Right cardiac atrium (tissue), 5 donors: ENCODE measurements around the gene FNDC11. TPM values are rescaled to one million over a fixed set of nuclear protein-coding genes. Genes with fewer than 3 reads are reported as not detected.
"Not testable (repeated sequence)": the region's sequence is repeated elsewhere in the genome, so short reads cannot be mapped to it uniquely, and the experiment has no call there.

Source experiments
- ATAC-seq, 2 donors: fragments of 200-7000 bp; cut with Tn5 transposase; one replicate each; pipeline versions ENCODE4 v1.8.0 to v1.9.1; 2020; ENCODE audit warnings: moderate library complexity in 2 of 2, mild to moderate bottlenecking in 1 of 2
- DNase-seq, 3 donors: peaks; one replicate each; pipeline ENCODE4 v3.0.0-alpha.2; 2020
- H3K27ac ChIP-seq: one replicate; pipeline ENCODE4 v1.5.1; 2013; ENCODE audit warnings: mild to moderate bottlenecking, low read length, control low read depth, moderate library complexity
- H3K27me3 ChIP-seq: one replicate; pipeline ENCODE4 v1.6.1; 2013; ENCODE audit not compliant: control insufficient read depth, insufficient read depth
- H3K4me1 ChIP-seq: one replicate; pipeline ENCODE4 v1.6.1; 2013; ENCODE audit warnings: low read length; ENCODE audit not compliant: control insufficient read depth, insufficient read depth
- H3K4me3 ChIP-seq: one replicate; pipeline ENCODE4 v1.5.1; 2013; ENCODE audit warnings: low read length, control low read depth
- H3K9me3 ChIP-seq: one replicate; pipeline ENCODE4 v1.6.1; 2013; ENCODE audit warnings: low read length; ENCODE audit not compliant: control insufficient read depth
- WGBS: extraction: QIAGEN DNeasy Blood & Tissue Kit; methylation state at CpG from one replicate; pipeline ENCODE4 v1.1.7; 2013; 5-methylcytosine and 5-hydroxymethylcytosine counted together
- intact Hi-C, 4 donors: fragments of 100-400 bp; cut with DNase I; formaldehyde crosslinking; loops; one replicate each; pipeline versions ENCODE4 v1.11.0 to v1.14.0; 2022 to 2023
- polyA plus RNA-seq: library from polyadenylated mRNA; stranded (reverse); fragments of 200-250 nt; gene quantifications from one replicate; pipeline ENCODE4 v1.2.3, GENCODE V29; 2013
- total RNA-seq, 4 donors: library from RNA; stranded (reverse); fragmentation: NEBNext Ultra II Directional; extraction: Animal tissue kit (Norgen Biotek cat#: 25700); gene quantifications; one replicate each; pipeline ENCODE4 v1.2.1, GENCODE V29; 2021
- donor health status: healthy with polysubstance abuse.
- donor health status: DM: no; HTN: yes; CAD: no.
- donor health status: DM: no; HTN: no; CAD: no.
- donor health status: DM: no; HTN: yes; CAD: no; lungs with severe emphysema.
- donor health status: DM: yes; HTN: yes; CAD: no.

Gene FNDC11
- total and polyA plus RNA-seq, 5 donors, result 0.09 to 0.20 (median 0.15) TPM; not detected in 1

DNA sequence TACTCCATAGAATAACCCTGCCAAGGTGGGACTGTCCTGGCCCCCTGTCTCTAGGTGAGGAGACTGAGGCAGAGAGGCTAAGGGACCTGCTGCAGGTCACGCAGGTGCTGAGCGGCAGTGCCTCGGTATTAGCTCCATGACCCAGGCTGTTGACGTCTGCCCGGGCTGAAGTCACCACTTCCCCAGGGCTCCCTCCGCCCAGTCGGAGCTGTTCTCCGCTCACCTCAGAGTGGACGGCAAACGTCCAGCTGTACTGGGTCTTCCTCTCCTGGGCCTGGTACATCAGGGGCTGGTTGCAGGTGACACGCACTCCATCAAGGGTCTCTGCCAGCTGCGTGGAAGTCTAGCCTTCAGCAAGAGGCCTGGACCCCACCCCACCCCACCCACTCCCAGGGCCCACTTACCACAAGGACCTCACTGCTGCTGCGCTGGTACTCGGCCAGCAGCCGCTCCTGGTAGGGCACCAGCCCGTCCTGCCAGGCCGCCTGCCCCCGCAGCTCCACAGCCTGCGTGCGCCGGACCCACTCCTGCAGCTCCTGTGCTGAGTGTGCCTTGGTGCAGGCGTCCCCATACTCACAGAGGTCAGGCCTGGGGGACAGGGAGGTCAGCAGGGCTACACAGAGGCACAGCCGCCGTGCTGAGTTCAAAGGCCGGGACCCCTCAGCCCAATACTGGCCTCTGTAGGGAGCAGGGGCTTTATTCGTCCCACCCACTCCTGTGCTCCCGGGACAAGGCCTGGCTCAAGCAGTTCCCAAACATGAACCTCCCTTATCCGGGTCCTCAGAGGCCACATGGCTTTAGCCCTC is 16.5 kb downstream of the FNDC11 start:
- intact Hi-C loops, result no loop called here
- DNase-seq, result peak in 1 of 3 donors; percentile 40
- Histone ChIP-seq H3K4me1 (peaks cover 3% of the 10 kb centered on the region), H3K9me3 (no peaks in the 10 kb centered on the region), H3K4me3 (no peak overlapping the region), H3K27me3 (no peaks in the 10 kb centered on the region), H3K27ac (no peak overlapping the region)
- no peak for ATAC-seq
- WGBS, result 90% methylated on average over 28 of the region's 28 CpGs

DNA sequence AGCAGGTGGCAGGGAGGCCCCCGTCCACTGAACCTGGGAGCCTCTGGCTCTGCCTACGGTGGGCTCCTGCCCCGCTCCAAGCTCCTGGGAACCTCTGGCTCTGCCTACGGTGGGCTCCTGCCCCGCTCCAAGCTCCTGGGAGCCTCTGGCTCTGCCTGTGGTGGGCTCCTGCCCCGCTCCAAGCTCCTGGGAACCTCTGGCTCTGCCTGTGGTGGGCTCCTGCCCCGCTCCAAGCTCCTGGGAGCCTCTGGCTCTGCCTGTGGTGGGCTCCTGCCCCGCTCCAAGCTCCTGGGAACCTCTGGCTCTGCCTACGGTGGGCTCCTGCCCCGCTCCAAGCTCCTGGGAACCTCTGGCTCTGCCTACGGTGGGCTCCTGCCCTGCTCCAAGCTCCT is 17.1 kb downstream of the FNDC11 start:
- intact Hi-C loops, H3K4me1 ChIP-seq, H3K27ac ChIP-seq, H3K4me3 ChIP-seq, H3K9me3 ChIP-seq, H3K27me3 ChIP-seq, ATAC-seq: not testable (repeated sequence)
- peak in 1 of 3 donors; percentile 26 for DNase-seq
- WGBS, result 58% methylated on average over 7 of the region's 11 CpGs

- Histone ChIP-seq H3K27me3 (no peaks in the 10 kb centered on the region), H3K27ac (no peak overlapping the region), H3K4me3 (no peak overlapping the region), H3K4me1 (peaks cover 3% of the 10 kb centered on the region), H3K9me3 (no peaks in the 10 kb centered on the region)
- ATAC-seq (no peak), DNase-seq (peak in 2 of 3 donors; percentile 19 to 55)
- intact Hi-C loops, result no loop called here
- WGBS, result 90% methylated on average over 48 of the region's 48 CpGs
Observed at GRCh38 chr20:63572071-63572787, 18.3 kb downstream of the FNDC11 start.

DNA sequence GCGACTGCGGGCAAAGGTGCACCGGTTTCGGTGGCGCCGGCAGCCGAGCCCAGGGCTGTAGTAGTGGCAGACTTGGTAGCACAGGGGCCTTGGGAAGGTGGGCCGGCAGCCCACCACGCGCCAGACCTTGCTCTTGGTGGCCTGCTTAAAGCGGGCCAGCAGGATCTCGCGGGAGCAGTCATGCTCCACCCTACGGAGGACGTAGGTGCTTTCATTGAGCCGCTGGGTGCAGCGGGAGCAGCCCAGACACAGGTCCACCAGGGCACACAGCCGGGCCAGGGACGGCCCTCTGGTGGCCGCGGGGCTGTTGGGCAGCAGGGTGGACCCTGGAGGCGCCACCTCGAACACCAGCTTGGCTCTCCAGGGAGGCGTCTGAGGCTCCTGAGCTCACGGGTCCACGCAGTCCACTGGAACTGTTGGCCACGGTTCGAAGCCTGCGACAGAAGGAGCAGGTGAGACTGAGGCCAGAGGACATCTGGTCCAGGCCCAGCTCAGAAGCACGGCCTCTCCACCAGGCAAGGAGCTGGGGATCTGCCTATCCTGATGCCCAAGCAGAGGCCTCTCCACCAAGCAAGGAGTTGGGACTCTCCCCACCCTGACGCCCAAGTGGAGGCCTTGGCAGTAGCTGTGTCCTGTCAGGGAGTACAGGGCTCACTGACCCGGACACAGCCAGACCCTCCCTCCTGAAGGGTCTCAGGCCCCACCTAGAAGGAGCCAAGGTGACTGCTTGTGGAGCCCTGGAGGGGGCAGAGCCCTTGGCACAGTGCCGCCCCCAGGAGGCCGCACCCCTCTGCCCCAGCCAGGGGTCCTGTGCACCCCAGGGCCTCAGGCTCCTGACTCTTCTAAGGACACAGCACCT is 19.1 kb downstream of the FNDC11 start:
- 88% methylated on average over 34 of the region's 34 CpGs for WGBS
- peak overlapping the region; percentile 88 for H3K4me3 ChIP-seq
- intact Hi-C loops, result no loop called here
- H3K27ac ChIP-seq, result peak overlapping the region; percentile 23
- DNase-seq (peak in 2 of 3 donors; percentile 21 to 53), ATAC-seq (peak in 1 of 2 donors; percentile 7)
- H3K4me1 ChIP-seq, result peaks cover 3% of the 10 kb centered on the region
- H3K9me3 ChIP-seq, result no peaks in the 10 kb centered on the region
- H3K27me3 ChIP-seq, result no peaks in the 10 kb centered on the region

GRCh38 chr20:63573647-63574131 is 19.7 kb downstream of the FNDC11 start:
- peak in 1 of 3 donors; percentile 23 for DNase-seq
- intact Hi-C loops, result no loop called here
- H3K27me3 ChIP-seq, result no peaks in the 10 kb centered on the region

DNA sequence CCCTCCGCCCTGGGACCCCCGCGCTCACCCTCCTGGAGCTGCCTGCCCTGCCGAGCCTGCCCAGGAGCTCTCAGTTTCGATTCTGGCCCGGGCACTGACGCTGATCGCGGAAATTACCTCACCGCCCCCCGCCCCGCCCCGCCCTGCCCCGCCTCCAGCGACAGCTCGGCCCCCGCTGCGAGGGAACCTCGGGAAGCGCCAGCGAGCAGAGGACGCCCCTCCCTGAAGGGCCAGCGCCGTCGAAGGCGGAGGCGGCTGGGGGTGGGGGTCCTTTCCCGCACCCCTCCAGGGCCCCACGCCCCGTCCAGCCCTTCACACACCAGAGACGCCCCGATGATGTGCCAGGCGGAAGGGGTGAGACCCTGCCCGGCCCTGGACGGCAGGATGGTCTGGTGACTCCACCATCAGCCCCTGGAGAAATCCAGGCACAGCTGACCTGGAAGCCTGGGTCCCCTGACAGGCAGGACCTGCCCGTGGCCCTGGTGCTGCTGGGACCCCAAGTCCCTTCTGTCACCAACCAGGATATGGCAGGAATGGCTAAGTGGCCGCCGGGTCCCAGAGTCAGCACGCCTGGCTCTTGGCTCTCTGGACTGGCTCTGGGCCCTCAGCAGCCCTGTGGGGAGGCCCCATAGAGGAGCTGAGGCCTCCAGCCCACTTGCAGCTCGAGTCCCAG is 20.3 kb downstream of the FNDC11 start, which contains the start of gene HELZ2:
Gene HELZ2 (minus strand): TSS at position 84 of the 673 bp plus-strand sequence. CDS start 1,854 bp downstream, outside the sequence.
- WGBS, result 5% methylated on average over 40 of the region's 40 CpGs
- H3K27ac ChIP-seq, result peak within 1 kb of the TSS; percentile 31
- ATAC-seq (peak; percentile 85 to 89), DNase-seq (peak; percentile 83 to 91 (median 91))
- H3K27me3 ChIP-seq, result no peaks in the 10 kb centered on the region
- peaks cover 3% of the 10 kb centered on the region for H3K4me1 ChIP-seq
- H3K4me3 ChIP-seq, result peak within 1 kb of the TSS; percentile 88
- intact Hi-C loops, result no loop called here
- H3K9me3 ChIP-seq, result no peaks in the 10 kb centered on the region

More at GRCh38 chr20:63573647-63574131, 19.7 kb downstream of the FNDC11 start:
- 2% methylated on average over 24 of the region's 24 CpGs for WGBS
- H3K4me3 ChIP-seq, result peak overlapping the region; percentile 88
- peak; percentile 4 to 40 for ATAC-seq
- peaks cover 3% of the 10 kb centered on the region for H3K4me1 ChIP-seq
- no peaks in the 10 kb centered on the region for H3K9me3 ChIP-seq
- peak overlapping the region; percentile 23 for H3K27ac ChIP-seq

DNA sequence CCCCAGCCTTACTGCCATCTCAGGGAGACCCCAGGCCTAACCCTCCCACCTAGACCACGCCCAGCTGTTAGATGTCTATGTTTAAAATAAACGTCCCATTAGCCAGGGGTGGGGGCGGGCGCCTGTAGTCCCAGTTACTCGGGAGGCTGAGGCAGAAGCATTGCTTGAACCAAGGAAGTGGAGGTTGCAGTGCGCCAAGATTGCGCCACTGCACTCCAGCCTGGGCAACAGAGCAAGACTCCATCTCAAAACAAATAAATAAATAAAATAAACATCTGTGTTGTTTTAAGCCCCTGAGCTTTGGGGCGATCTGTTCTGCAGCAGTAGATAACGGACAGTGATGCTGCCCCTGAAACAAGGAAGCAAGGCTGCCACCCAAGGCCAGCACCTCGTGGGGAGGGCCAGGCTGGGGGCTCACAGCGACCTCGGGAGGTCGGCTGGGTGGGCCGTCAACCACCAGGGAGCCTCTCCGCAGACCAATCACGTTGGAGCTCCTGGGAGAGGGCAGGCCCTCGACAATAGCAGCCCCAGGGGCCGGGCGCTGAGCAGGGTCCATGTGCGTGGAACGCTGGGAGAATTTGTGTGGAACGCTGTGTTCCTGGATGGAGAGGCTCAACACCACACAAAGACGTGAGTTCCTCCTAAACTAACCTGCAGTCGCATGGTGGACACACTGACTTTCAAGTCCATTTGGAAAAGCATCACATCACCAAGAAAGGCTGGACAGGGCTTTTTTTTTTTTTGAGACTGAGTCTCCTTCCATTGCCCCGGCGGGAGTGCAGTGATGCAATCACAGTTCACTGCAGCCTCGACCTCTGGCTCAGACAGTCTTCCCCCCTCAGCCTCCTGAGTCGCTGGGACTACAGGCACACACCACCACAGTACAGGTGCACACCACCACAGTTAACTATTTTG is 21.1 kb downstream of the FNDC11 start:
- 70% methylated on average over 28 of the region's 28 CpGs for WGBS
- no peak overlapping the region for H3K27ac ChIP-seq

DNA sequence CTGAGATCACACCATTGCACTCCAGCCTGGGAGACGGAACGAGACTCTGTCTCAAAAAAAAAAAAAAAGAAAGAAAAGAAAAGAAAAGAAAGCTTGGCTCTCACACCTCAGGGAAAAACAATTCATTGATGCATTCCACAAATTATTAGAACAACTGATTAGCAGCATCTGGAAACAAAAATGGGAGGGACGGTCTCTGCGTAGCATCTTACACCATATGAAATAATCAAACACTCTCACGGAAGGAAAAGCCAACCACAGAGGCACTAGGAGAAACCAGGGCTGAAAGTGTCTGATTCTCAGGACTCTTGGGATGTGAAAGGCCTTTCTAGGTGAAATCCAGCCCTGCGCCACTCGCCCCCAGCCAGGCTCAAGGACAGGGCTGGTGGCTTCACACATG is 22.4 kb downstream of the FNDC11 start:
- Histone ChIP-seq H3K27me3 (no peaks in the 10 kb centered on the region), H3K4me1 (peaks cover 3% of the 10 kb centered on the region), H3K27ac (no peak overlapping the region), H3K9me3 (no peaks in the 10 kb centered on the region), H3K4me3 (no peak overlapping the region)
- 78% methylated on average over 7 of the region's 7 CpGs for WGBS
- intact Hi-C loops, result no loop called here
- DNase-seq, result peak in 2 of 3 donors; percentile 19 to 48
- no peak for ATAC-seq

More for the DNA sequence above, 21.1 kb downstream of the FNDC11 start:
- H3K27me3 ChIP-seq, result no peaks in the 10 kb centered on the region
- H3K4me3 ChIP-seq, result no peak overlapping the region
- H3K4me1 ChIP-seq, result peaks cover 3% of the 10 kb centered on the region
- H3K9me3 ChIP-seq, result no peaks in the 10 kb centered on the region
- intact Hi-C loops, result no loop called here
- ATAC-seq (no peak), DNase-seq (peak in 1 of 3 donors; percentile 60)

DNA sequence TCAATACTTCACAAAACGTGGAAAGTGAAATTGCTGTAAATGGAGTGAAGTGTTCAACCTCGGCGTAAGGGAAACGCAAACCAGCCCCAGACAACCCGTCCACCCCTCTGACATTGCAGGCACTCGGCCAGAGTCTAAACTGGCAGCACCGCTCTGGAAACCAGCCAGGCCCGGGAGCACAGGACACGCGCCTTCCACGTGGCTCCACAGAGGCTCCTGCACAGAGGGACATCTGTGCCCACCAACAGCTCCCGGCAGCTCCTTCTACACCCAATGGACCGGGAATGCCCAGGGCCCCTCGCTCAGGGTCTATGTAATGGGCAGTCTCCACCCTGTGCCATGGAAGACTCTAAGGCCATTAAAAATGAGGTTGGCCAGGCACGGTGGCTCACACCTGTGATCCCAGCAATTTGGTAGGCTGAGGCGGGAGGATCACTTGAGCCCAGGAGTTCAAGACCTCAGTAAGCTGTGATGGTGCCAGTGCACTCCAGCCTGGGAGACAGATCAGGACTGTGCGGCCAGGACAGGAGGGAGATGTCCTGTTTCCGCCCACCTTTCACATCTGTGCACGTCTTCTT is 23.4 kb downstream of the FNDC11 start:
- intact Hi-C loops, result no loop called here
- Histone ChIP-seq H3K4me3 (no peak overlapping the region), H3K9me3 (no peaks in the 10 kb centered on the region), H3K27ac (no peak overlapping the region), H3K27me3 (no peaks in the 10 kb centered on the region), H3K4me1 (peaks cover 3% of the 10 kb centered on the region)
- ATAC-seq (peak; percentile 1 to 40), DNase-seq (peak; percentile 62 to 90 (median 84))
- 59% methylated on average over 19 of the region's 19 CpGs for WGBS
